Heart left ventricle (tissue), 16 donors: ENCODE results near the gene RFX7. TPM values are rescaled to one million over a fixed set of nuclear protein-coding genes. Genes with fewer than 3 reads are reported as not detected.
"Not testable (repeated sequence)": the region's sequence is repeated elsewhere in the genome, so short reads cannot be mapped to it uniquely, and the experiment has no call there.

ENCODE experiments used
- ATAC-seq, 4 donors: fragments of 200-7000 bp; cut with Tn5 transposase; one replicate each; pipeline ENCODE4 v1.9.1; 2020 to 2022; ENCODE audit warnings: moderate library complexity in 4 of 4, mild to moderate bottlenecking in 3 of 4, moderate number of reproducible peaks in 1 of 4
- DNase-seq, 5 donors: peaks; one replicate each; pipeline ENCODE4 v3.0.0-alpha.2; 2020
- H3K27ac ChIP-seq, 12 donors: fragments of 200-600 bp; sonication (generic) in 4 of 12; one replicate each; pipeline versions ENCODE4 v1.5.0 to v1.8.0; 2016 to 2022; ENCODE audit warnings: mild to moderate bottlenecking in 2 of 12
- H3K27me3 ChIP-seq, 9 donors: fragments of 200-600 bp; sonication (generic) in 2 of 9; one replicate each; pipeline versions ENCODE4 v1.5.1 to v1.8.0; 2016 to 2022; ENCODE audit warnings: mild to moderate bottlenecking in 3 of 9
- H3K36me3 ChIP-seq, 9 donors: fragments of 200-600 bp; sonication (generic) in 2 of 9; one replicate each; pipeline versions ENCODE4 v1.5.0 to v1.8.0; 2018 to 2022; ENCODE audit warnings: mild to moderate bottlenecking in 2 of 9
- H3K4me1 ChIP-seq, 12 donors: fragments of 200-600 bp; sonication (generic) in 4 of 12; one replicate each; pipeline versions ENCODE4 v1.5.0 to v1.8.0; 2016 to 2022; ENCODE audit warnings: mild to moderate bottlenecking in 3 of 12
- H3K4me3 ChIP-seq, 12 donors: fragments of 200-600 bp; sonication (generic) in 4 of 12; one replicate each; pipeline versions ENCODE4 v1.5.0 to v1.8.0; 2017 to 2022; ENCODE audit warnings: mild to moderate bottlenecking in 9 of 12, moderate library complexity in 4 of 12
- H3K9me3 ChIP-seq, 12 donors: fragments of 200-600 bp; sonication (generic) in 4 of 12; one replicate each; pipeline versions ENCODE4 v1.5.0 to v1.8.0; 2016 to 2022; ENCODE audit warnings: mild to moderate bottlenecking in 1 of 12
- POLR2A ChIP-seq, 2 donors: fragments of 450-650 bp; IDR thresholded peaks; one replicate each; pipeline ENCODE4 v1.6.1; 2017; ENCODE audit warnings: antibody characterized with exemption in 2 of 2, mild to moderate bottlenecking in 2 of 2, moderate library complexity in 2 of 2
- WGBS, 4 donors: extraction: QIAGEN DNeasy Blood & Tissue Kit in 2 of 4; methylation state at CpG; one replicate each; pipeline versions ENCODE4 v1.1.5 to v1.1.7; 2013 to 2018; 5-methylcytosine and 5-hydroxymethylcytosine counted together
- intact Hi-C, 10 donors: fragments of 100-400 bp; cut with DNase I; formaldehyde crosslinking; loops; one replicate each; pipeline versions ENCODE4 v1.11.1 to v1.14.2; 2022
- polyA plus RNA-seq, 2 donors: library from polyadenylated mRNA; stranded (reverse); fragments of 200-250 nt; gene quantifications; one replicate each; pipeline ENCODE4 v1.2.3, GENCODE V29; 2013
- total RNA-seq, 9 donors: library from RNA; depleted of rRNA in 2 of 9; stranded (reverse); fragments of >200 nt in 2 of 9; fragmentation: NEBNext Ultra II Directional in 3 of 9; extraction: Animal tissue kit (Norgen Biotek cat#: 25700) in 3 of 9; gene quantifications; one replicate each; pipeline versions ENCODE4 v1.1.0 to v1.2.4, GENCODE V29; 2016 to 2023
- TF ChIP-seq, protein P1 (sequence below), 12 donors: fragments of 200-600 bp; sonication (generic) in 4 of 12; IDR thresholded peaks; one replicate each; pipeline versions ENCODE4 v1.5.0 to v1.8.0; 2018 to 2022; ENCODE audit warnings: antibody characterized with exemption in 12 of 12, mild to moderate bottlenecking in 5 of 12
- donor health status: ischemic (EF 13 %, LVEDD 7.1; RV severe dilation, severe dysfunction).
- donor health status: healthy with polysubstance abuse.
- donor health status: DM: no; HTN: yes; CAD: no.
- donor health status: DM: no; HTN: no; CAD: no.
- donor health status: ischemic (EF 25% LVEDD 6.9; RV normal size, moderate dysfunction).
- donor health status: ischemic (EF 25% LVEDD 5.7; RV mildly dilated, moderate dysfunction).
- donor health status: healthy.
- donor health status: DM: yes; HTN: yes; CAD: no.
- donor health status: ischemic (EF 35%, LVEDD 5.7; RV mildly dilated, moderate dysfunction).
- donor health status: nonischemic (EF 11% LVEDD 7.7; RV severe dilation, severe dysfunction).
- donor health status: DM: yes; HTN: yes; CAD: no.
- donor health status: PGD.
- donor health status: ischemic (EF 29% LVEDD 5.4; RV normal size, mild dysfunction).
- donor health status: nonischemic (EF 23%, LVEDD 6.1; RV moderate dilation, normal function).

The RFX7 gene
- total and polyA plus RNA-seq, 11 donors: 0.91 to 15.2 (median 7.6) TPM

DNA sequence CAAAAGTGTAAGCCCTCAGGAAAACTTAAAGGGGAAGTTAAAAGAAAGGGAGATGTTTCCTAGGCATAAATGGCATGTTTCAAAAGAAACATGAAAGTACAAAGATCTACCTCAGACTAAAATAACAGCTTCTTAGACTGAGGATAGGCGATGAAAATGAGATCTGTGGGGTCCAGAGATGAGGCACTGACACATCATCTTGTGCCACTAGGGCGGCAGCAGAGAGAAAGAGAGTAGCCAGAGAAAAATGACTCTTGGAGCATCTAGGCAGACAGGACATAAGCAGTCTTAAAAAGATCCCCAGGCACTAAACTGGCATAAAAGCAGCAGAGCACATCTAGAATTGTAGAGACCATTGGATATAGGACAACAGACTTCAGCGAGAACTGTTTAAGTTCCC is 42.5 kb upstream of the RFX7 start:
- 69 to 73% (median 73%) methylated on average over 3 of the region's 3 CpGs for WGBS, 4 donors
- Histone ChIP-seq H3K27ac (no peak overlapping the region), H3K27me3 (no peaks in the 10 kb centered on the region), H3K9me3 (peaks cover 0 to 31% (median 15%) of the 10 kb centered on the region in 12 donors), H3K4me1 (no peaks in the 10 kb centered on the region), H3K36me3 (no peaks in the 10 kb centered on the region), H3K4me3 (no peak overlapping the region)
- ATAC-seq (no peak), DNase-seq (no peak)
- intact Hi-C loops: no loop called here
- TF ChIP-seq POLR2A (IDR thresholded peaks at IDR 0.05): no peak
- TF ChIP-seq, protein P1, sequence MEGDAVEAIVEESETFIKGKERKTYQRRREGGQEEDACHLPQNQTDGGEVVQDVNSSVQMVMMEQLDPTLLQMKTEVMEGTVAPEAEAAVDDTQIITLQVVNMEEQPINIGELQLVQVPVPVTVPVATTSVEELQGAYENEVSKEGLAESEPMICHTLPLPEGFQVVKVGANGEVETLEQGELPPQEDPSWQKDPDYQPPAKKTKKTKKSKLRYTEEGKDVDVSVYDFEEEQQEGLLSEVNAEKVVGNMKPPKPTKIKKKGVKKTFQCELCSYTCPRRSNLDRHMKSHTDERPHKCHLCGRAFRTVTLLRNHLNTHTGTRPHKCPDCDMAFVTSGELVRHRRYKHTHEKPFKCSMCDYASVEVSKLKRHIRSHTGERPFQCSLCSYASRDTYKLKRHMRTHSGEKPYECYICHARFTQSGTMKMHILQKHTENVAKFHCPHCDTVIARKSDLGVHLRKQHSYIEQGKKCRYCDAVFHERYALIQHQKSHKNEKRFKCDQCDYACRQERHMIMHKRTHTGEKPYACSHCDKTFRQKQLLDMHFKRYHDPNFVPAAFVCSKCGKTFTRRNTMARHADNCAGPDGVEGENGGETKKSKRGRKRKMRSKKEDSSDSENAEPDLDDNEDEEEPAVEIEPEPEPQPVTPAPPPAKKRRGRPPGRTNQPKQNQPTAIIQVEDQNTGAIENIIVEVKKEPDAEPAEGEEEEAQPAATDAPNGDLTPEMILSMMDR (IDR thresholded peaks at IDR 0.05): no peak

- intact Hi-C loops: no loop called here
- TF ChIP-seq, protein P1 (IDR thresholded peaks at IDR 0.05): no peak
- no peak for TF ChIP-seq POLR2A (IDR thresholded peaks at IDR 0.05)
- ATAC-seq: no peak
Observed at GRCh38 chr15:56281145-56281544, 37.5 kb upstream of the RFX7 start.

GRCh38 chr15:56273724-56274123 is 30.0 kb upstream of the RFX7 start:
- no peak overlapping the region for H3K27ac ChIP-seq
- no peak for DNase-seq
- H3K27me3 ChIP-seq: no peaks in the 10 kb centered on the region
- peaks cover 0 to 32% (median 10%) of the 10 kb centered on the region in 12 donors for H3K9me3 ChIP-seq
- intact Hi-C loops: no loop called here
- ATAC-seq: no peak
- no peaks in the 10 kb centered on the region for H3K36me3 ChIP-seq
- no peak overlapping the region for H3K4me3 ChIP-seq
- 87 to 94% (median 91%) methylated on average over 3 of the region's 3 CpGs for WGBS, 4 donors
- H3K4me1 ChIP-seq: no peaks in the 10 kb centered on the region
- TF ChIP-seq, protein P1 (IDR thresholded peaks at IDR 0.05): no peak
- TF ChIP-seq POLR2A (IDR thresholded peaks at IDR 0.05): no peak

More at GRCh38 chr15:56281145-56281544, 37.5 kb upstream of the RFX7 start:
- 66 to 79% (median 69%) methylated on average over 6 of the region's 6 CpGs for WGBS, 4 donors
- H3K9me3 ChIP-seq: peaks cover 0 to 11% (median 0%) of the 10 kb centered on the region in 12 donors
- no peaks in the 10 kb centered on the region for H3K36me3 ChIP-seq
- no peak overlapping the region for H3K27ac ChIP-seq
- no peak for DNase-seq
- H3K4me1 ChIP-seq: no peaks in the 10 kb centered on the region
- H3K27me3 ChIP-seq: no peaks in the 10 kb centered on the region
- no peak overlapping the region for H3K4me3 ChIP-seq

DNA sequence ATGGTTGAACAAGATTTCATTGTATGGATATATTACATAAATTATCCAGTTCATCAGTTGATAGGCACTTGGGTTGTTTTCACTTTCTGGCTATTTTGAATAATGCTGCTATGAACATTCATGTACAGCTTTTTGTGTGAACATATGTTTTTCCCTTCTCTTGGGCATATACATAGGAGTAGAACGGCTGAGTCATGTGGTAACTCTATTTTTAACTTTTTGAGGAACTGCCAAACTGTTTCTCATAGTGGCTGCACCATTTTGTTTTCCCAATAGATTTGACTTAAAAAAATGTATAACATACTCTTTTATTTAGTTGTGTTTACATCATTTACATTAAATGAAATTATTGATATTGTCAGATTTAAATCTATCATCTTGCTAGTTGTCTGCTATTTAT is 28.8 kb upstream of the RFX7 start:
- ATAC-seq (no peak), DNase-seq (no peak)
- H3K9me3 ChIP-seq: peaks cover 0 to 26% (median 10%) of the 10 kb centered on the region in 12 donors
- TF ChIP-seq POLR2A (IDR thresholded peaks at IDR 0.05): no peak
- TF ChIP-seq, protein P1 (IDR thresholded peaks at IDR 0.05): no peak
- H3K27ac ChIP-seq: no peak overlapping the region
- H3K4me1 ChIP-seq: no peaks in the 10 kb centered on the region
- intact Hi-C loops: no loop called here
- H3K36me3 ChIP-seq: no peaks in the 10 kb centered on the region
- H3K4me3 ChIP-seq: no peak overlapping the region
- no peaks in the 10 kb centered on the region for H3K27me3 ChIP-seq
- 14 to 26% (median 17%) methylated on average over 1 of the region's 1 CpG for WGBS, 4 donors

DNA sequence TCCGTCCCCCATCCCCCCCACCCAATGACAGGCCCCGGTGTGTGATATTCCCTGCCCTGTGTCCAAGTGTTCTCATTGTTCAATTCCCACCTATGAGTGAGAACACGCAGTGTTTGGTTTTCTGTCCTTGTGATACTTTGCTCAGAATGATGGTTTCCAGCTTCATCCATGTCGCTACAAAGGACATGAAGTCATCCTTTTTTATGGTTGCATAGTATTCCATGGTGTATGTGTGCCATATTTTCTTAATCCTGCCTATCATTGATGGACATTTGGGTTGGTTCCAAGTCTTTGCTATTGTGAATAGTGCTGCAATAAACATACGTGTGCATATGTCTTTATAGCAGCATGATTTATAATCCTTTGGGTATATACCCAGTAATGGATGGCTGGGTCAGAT is 22.8 kb upstream of the RFX7 start:
- 90 to 97% (median 91%) methylated on average over 5 of the region's 5 CpGs for WGBS, 4 donors

More for the DNA sequence above, 22.8 kb upstream of the RFX7 start:
- H3K9me3 ChIP-seq, H3K27ac ChIP-seq, H3K36me3 ChIP-seq, DNase-seq, H3K4me3 ChIP-seq, H3K4me1 ChIP-seq, ATAC-seq, H3K27me3 ChIP-seq, intact Hi-C loops: not testable (repeated sequence)
